Caco-2 (cell line): ENCODE measurements around the gene RAC2. TPM values are rescaled to one million over a fixed set of nuclear protein-coding genes. Genes with fewer than 3 reads are reported as not detected.

Experiments used
- BruUV-seq: library from RNA; stranded (reverse); fragments of 400-500 nt; replicated peaks from 2 replicates; lab custom pipeline; 2021; lab: Mats Ljungman, UMichigan
- CTCF ChIA-PET: fragments of 300-600 bp; sonication (Branson Sonifier 250); formaldehyde crosslinking; loops from one replicate; lab custom pipeline; 2022; ENCODE audit warnings: antibody characterized with exemption; lab: Charles Lee
- POLR2A ChIA-PET: fragments of 300-600 bp; sonication (Branson Sonifier 250); formaldehyde crosslinking; loops from one replicate; lab custom pipeline; 2022; ENCODE audit warnings: antibody characterized with exemption; lab: Charles Lee
- DNase-seq, 2 experiments: peaks; one replicate each; pipeline versions ENCODE4 v3.0.0 to v3.0.0-alpha.2; 2020 to 2022
- H3K27me3 ChIP-seq: replicated peaks from 2 replicates; pipeline ENCODE4 v1.6.0; 2011; ENCODE audit warnings: low read length; ENCODE audit not compliant: control insufficient read depth, insufficient read depth
- H3K36me3 ChIP-seq: 2 replicates; pipeline ENCODE4 v1.5.1; 2011; ENCODE audit warnings: low read length; ENCODE audit not compliant: control insufficient read depth, insufficient read depth
- H3K4me1 ChIP-seq: fragments of 250-450 bp; sonication (Bioruptor Pico); 2 replicates; pipeline ENCODE4 v1.5.1; 2020; ENCODE audit warnings: mild to moderate bottlenecking
- H3K4me3 ChIP-seq: 2 replicates; pipeline ENCODE4 v1.5.1; 2011; ENCODE audit warnings: low read depth, mild to moderate bottlenecking, control low read depth, low read length
- H3K9me3 ChIP-seq: fragments of 250-450 bp; sonication (Bioruptor Pico); 2 replicates; pipeline ENCODE4 v1.5.1; 2020; ENCODE audit warnings: mild to moderate bottlenecking, moderate library complexity
- H3K27ac Mint-ChIP-seq: one replicate; pipeline ENCODE4 v1.8.0; 2022; ENCODE audit warnings: mixed read lengths; ENCODE audit not compliant: unreplicated experiment
- H3K27me3 Mint-ChIP-seq: one replicate; pipeline ENCODE4 v1.8.0; 2022; ENCODE audit warnings: mixed read lengths; ENCODE audit not compliant: insufficient read depth, unreplicated experiment
- H3K36me3 Mint-ChIP-seq: one replicate; pipeline ENCODE4 v1.8.0; 2022; ENCODE audit warnings: mild to moderate bottlenecking, mixed read lengths; ENCODE audit not compliant: insufficient read depth, unreplicated experiment
- H3K4me1 Mint-ChIP-seq: one replicate; pipeline ENCODE4 v1.8.0; 2022; ENCODE audit warnings: low read depth, mixed read lengths; ENCODE audit not compliant: unreplicated experiment
- H3K4me3 Mint-ChIP-seq: one replicate; pipeline ENCODE4 v1.8.0; 2022; ENCODE audit warnings: mild to moderate bottlenecking, moderate library complexity, mixed read lengths; ENCODE audit not compliant: unreplicated experiment
- H3K9me3 Mint-ChIP-seq: one replicate; pipeline ENCODE4 v1.8.0; 2022; ENCODE audit warnings: mixed read lengths; ENCODE audit not compliant: unreplicated experiment
- CTCF ChIP-seq, 2 experiments: fragments of 200-600 bp in 1 of 2; IDR thresholded peaks; 1 replicate in 1 of 2; 2 replicates in 1 of 2; pipeline versions ENCODE4 v1.5.1 to v1.8.0; 2011 to 2022; ENCODE audit warnings: antibody characterized with exemption in 1 of 2, control low read depth in 1 of 2, inconsistent platforms in 1 of 2, low read depth in 1 of 2, low read length in 1 of 2, mild to moderate bottlenecking in 1 of 2, moderate library complexity in 1 of 2; ENCODE audit not compliant: insufficient read depth in 1 of 2, severe bottlenecking in 1 of 2, unreplicated experiment in 1 of 2
- intact Hi-C: fragments of 100-400 bp; cut with micrococcal nuclease; formaldehyde crosslinking; loops from one replicate; pipeline ENCODE4 v1.10.0; 2022; ENCODE audit not compliant: unreplicated experiment
- total RNA-seq: library from RNA; stranded (reverse); gene quantifications from 2 replicates; pipeline ENCODE4 v1.2.3, GENCODE V29; 2022

Gene RAC2
- total RNA-seq, 1 experiment from 2014 or later: 0.25 TPM

- H3K9me3 Mint-ChIP-seq: no peaks in the 10 kb centered on the region
- no peaks in the 10 kb centered on the region for H3K27me3 Mint-ChIP-seq
- intact Hi-C loops: no loop called here
- H3K4me1 ChIP-seq: peaks cover 9% of the 10 kb centered on the region; the same call in 1 of the 2 replicates
- no peaks in the 10 kb centered on the region for H3K4me1 Mint-ChIP-seq
- no peak for TF ChIP-seq CTCF (IDR thresholded peaks at IDR 0.05; ENCODE audit: insufficient read depth in 1 of 2, low read depth in 1 of 2, low read length in 1 of 2, severe bottlenecking in 1 of 2, unreplicated experiment in 1 of 2)
- no peak overlapping the region for H3K27ac Mint-ChIP-seq
- no peak overlapping the region for H3K4me3 ChIP-seq
- no peaks in the 10 kb centered on the region for H3K36me3 ChIP-seq
- no peaks in the 10 kb centered on the region for H3K36me3 Mint-ChIP-seq
- H3K9me3 ChIP-seq: no peaks in the 10 kb centered on the region
- H3K27me3 ChIP-seq: no peaks in the 10 kb centered on the region
- BruUV-seq: no TSS peak
- POLR2A ChIA-PET: no interaction called here
- no peak overlapping the region for H3K4me3 Mint-ChIP-seq
- CTCF ChIA-PET: no interaction called here
- peak in 1 of 2 experiments; percentile 33 for DNase-seq
Measured at GRCh38 chr22:37176464-37177061, 67.5 kb downstream of the RAC2 start.

- BruUV-seq: no TSS peak
- H3K36me3 Mint-ChIP-seq: no peaks in the 10 kb centered on the region
- ChIA-PET CTCF (interaction anchor here (0.7 kb wide), 1 partner anchor 293 kb away, joined by 3 read pairs; no protein-coding TSS in a partner anchor), POLR2A (no interaction called here)
- H3K4me3 Mint-ChIP-seq: no peak overlapping the region
- TF ChIP-seq CTCF (IDR thresholded peaks at IDR 0.05; ENCODE audit: insufficient read depth in 1 of 2, low read depth in 1 of 2, low read length in 1 of 2, severe bottlenecking in 1 of 2, unreplicated experiment in 1 of 2): no peak
- no peaks in the 10 kb centered on the region for H3K9me3 Mint-ChIP-seq
- Histone ChIP-seq H3K9me3 (no peaks in the 10 kb centered on the region), H3K4me1 (peaks cover 9% of the 10 kb centered on the region; the same call in 1 of the 2 replicates), H3K4me3 (no peak overlapping the region), H3K36me3 (no peaks in the 10 kb centered on the region), H3K27me3 (no peaks in the 10 kb centered on the region)
- H3K4me1 Mint-ChIP-seq: no peaks in the 10 kb centered on the region
- H3K27me3 Mint-ChIP-seq: no peaks in the 10 kb centered on the region
- intact Hi-C loops: no loop called here
- peak in 1 of 2 experiments; percentile 9 for DNase-seq
- no peak overlapping the region for H3K27ac Mint-ChIP-seq
Measured at GRCh38 chr22:37175414-37176281, 68.4 kb downstream of the RAC2 start.

Other genes starting within 250 kb of the RAC2 start
- 37.0 and 44.9 TPM in 2 replicates for gene TST, start 224.8 kb downstream of the RAC2 start, total RNA-seq
- gene MPST, start 224.5 kb downstream of the RAC2 start, total RNA-seq: 81.8 and 83.7 TPM in 2 replicates
- gene KCTD17, start 192.5 kb downstream of the RAC2 start, total RNA-seq: 17.2 and 19.8 TPM in 2 replicates
- 1.5 and 1.6 TPM in 2 replicates for gene TMPRSS6, start 134.6 kb downstream of the RAC2 start, total RNA-seq
- gene IL2RB, start 94.4 kb downstream of the RAC2 start, total RNA-seq: not detected in 2 replicates
- 7.4 and 7.7 TPM in 2 replicates for gene C1QTNF6, start 56.0 kb downstream of the RAC2 start, total RNA-seq
- not detected in 2 replicates for gene SSTR3, start 31.8 kb downstream of the RAC2 start, total RNA-seq
- not detected in 2 replicates for gene CYTH4, start 38.2 kb upstream of the RAC2 start, total RNA-seq
- gene ELFN2, start 183.2 kb upstream of the RAC2 start, total RNA-seq: 4.0 and 4.6 TPM in 2 replicates
- 3.6 TPM in 2 replicates for gene MFNG, start 242.1 kb upstream of the RAC2 start, total RNA-seq